HUES64 (cell line): ENCODE data around the gene UBD.

Experiments used
- H3K27ac ChIP-seq: 2 replicates; pipeline ENCODE4 v1.7.0; 2013; ENCODE audit warnings: low read depth, low read length, inconsistent platforms
- H3K27me3 ChIP-seq: 2 replicates; pipeline ENCODE4 v1.6.1; 2013; ENCODE audit warnings: mild to moderate bottlenecking, low read length; ENCODE audit not compliant: insufficient read depth
- H3K36me3 ChIP-seq: 2 replicates; pipeline ENCODE4 v1.6.1; 2013; ENCODE audit warnings: mild to moderate bottlenecking, low read length; ENCODE audit not compliant: insufficient read depth
- H3K4me1 ChIP-seq: 2 replicates; pipeline ENCODE4 v1.6.1; 2013; ENCODE audit warnings: mild to moderate bottlenecking, low read length, moderate library complexity; ENCODE audit not compliant: insufficient read depth
- H3K4me3 ChIP-seq: 2 replicates; pipeline ENCODE4 v1.5.1; 2013; ENCODE audit warnings: mild to moderate bottlenecking, low read length, moderate library complexity
- H3K9ac ChIP-seq: 2 replicates; pipeline ENCODE4 v1.6.1; 2013; ENCODE audit warnings: mild to moderate bottlenecking, low read depth, low read length
- H3K9me3 ChIP-seq: 2 replicates; pipeline ENCODE4 v1.6.1; 2013; ENCODE audit warnings: low read depth, low read length; ENCODE audit not compliant: insufficient read depth
- WGBS: fragments of 150-250, 120-280 bp; methylation state at CpG from one replicate; pipeline ENCODE4 v1.1.7; 2013; ENCODE audit warnings: missing lambda C conversion rate; 5-methylcytosine and 5-hydroxymethylcytosine counted together

Gene UBD

GRCh38 chr6:29521006-29521680 is 38.4 kb downstream of the UBD start:
- Histone ChIP-seq H3K27me3 (no peaks in the 10 kb centered on the region), H3K4me3 (no peak overlapping the region), H3K36me3 (no peaks in the 10 kb centered on the region), H3K9me3 (peaks cover 33% of the 10 kb centered on the region), H3K27ac (no peak overlapping the region), H3K9ac (no peak overlapping the region), H3K4me1 (peaks cover 17% of the 10 kb centered on the region)
- 64% methylated on average over 8 of the region's 8 CpGs for WGBS

GRCh38 chr6:29520232-29520631 is 39.3 kb downstream of the UBD start:
- H3K27me3 ChIP-seq: no peaks in the 10 kb centered on the region
- peaks cover 11% of the 10 kb centered on the region for H3K4me1 ChIP-seq
- no peaks in the 10 kb centered on the region for H3K36me3 ChIP-seq
- no peak overlapping the region for H3K4me3 ChIP-seq
- no peak overlapping the region for H3K9ac ChIP-seq
- peaks cover 33% of the 10 kb centered on the region for H3K9me3 ChIP-seq
- 92% methylated on average over 4 of the region's 4 CpGs for WGBS
- no peak overlapping the region for H3K27ac ChIP-seq

GRCh38 chr6:29519291-29520010 is 40.1 kb downstream of the UBD start:
- Histone ChIP-seq H3K9ac (no peak overlapping the region), H3K27ac (no peak overlapping the region), H3K27me3 (no peaks in the 10 kb centered on the region), H3K4me3 (no peak overlapping the region), H3K36me3 (no peaks in the 10 kb centered on the region), H3K4me1 (peaks cover 3% of the 10 kb centered on the region), H3K9me3 (peaks cover 31% of the 10 kb centered on the region)
- WGBS: 94% methylated on average over 6 of the region's 6 CpGs

GRCh38 chr6:29517728-29518440 is 41.6 kb downstream of the UBD start:
- Histone ChIP-seq H3K27me3 (no peaks in the 10 kb centered on the region), H3K27ac (no peak overlapping the region), H3K4me3 (no peak overlapping the region), H3K9ac (no peak overlapping the region), H3K4me1 (no peaks in the 10 kb centered on the region), H3K9me3 (peaks cover 16% of the 10 kb centered on the region; the same call in 1 of the 2 replicates), H3K36me3 (no peaks in the 10 kb centered on the region)
- 89% methylated on average over 7 of the region's 7 CpGs for WGBS

- Histone ChIP-seq H3K36me3 (no peaks in the 10 kb centered on the region), H3K27me3 (no peaks in the 10 kb centered on the region), H3K9me3 (peaks cover 9% of the 10 kb centered on the region; the same call in 1 of the 2 replicates), H3K27ac (no peak overlapping the region), H3K4me1 (no peaks in the 10 kb centered on the region), H3K4me3 (no peak overlapping the region), H3K9ac (no peak overlapping the region)
- WGBS: 89% methylated on average over 1 of the region's 1 CpG
Observed at GRCh38 chr6:29517245-29517644, 42.3 kb downstream of the UBD start.

- Histone ChIP-seq H3K9ac (no peak overlapping the region), H3K9me3 (0 out of 2 replicates have a peak, but pooled peaks cover 3% of the 10 kb centered on the region), H3K27ac (no peak overlapping the region), H3K4me1 (no peaks in the 10 kb centered on the region), H3K27me3 (no peaks in the 10 kb centered on the region), H3K4me3 (no peak overlapping the region), H3K36me3 (no peaks in the 10 kb centered on the region)
- WGBS: 93% methylated on average over 6 of the region's 6 CpGs
Observed at GRCh38 chr6:29516108-29516507, 43.4 kb downstream of the UBD start.

- H3K36me3 ChIP-seq: no peaks in the 10 kb centered on the region
- no peak overlapping the region for H3K9ac ChIP-seq
- no peak overlapping the region for H3K4me3 ChIP-seq
- no peaks in the 10 kb centered on the region for H3K9me3 ChIP-seq
- no peak overlapping the region for H3K27ac ChIP-seq
- WGBS: 86% methylated on average over 2 of the region's 2 CpGs
- H3K4me1 ChIP-seq: peaks cover 5% of the 10 kb centered on the region
- no peaks in the 10 kb centered on the region for H3K27me3 ChIP-seq
Observed at GRCh38 chr6:29510746-29511300, 48.7 kb downstream of the UBD start.

GRCh38 chr6:29510202-29510601 is 49.3 kb downstream of the UBD start:
- H3K4me1 ChIP-seq: peaks cover 5% of the 10 kb centered on the region
- no peaks in the 10 kb centered on the region for H3K9me3 ChIP-seq
- no peak overlapping the region for H3K9ac ChIP-seq
- no peak overlapping the region for H3K27ac ChIP-seq
- no peak overlapping the region for H3K4me3 ChIP-seq
- 70% methylated on average over 4 of the region's 4 CpGs for WGBS
- no peaks in the 10 kb centered on the region for H3K27me3 ChIP-seq
- H3K36me3 ChIP-seq: no peaks in the 10 kb centered on the region

- no peak overlapping the region for H3K4me3 ChIP-seq
- WGBS: 88% methylated on average over 9 of the region's 9 CpGs
Observed at GRCh38 chr6:29509711-29510110, 49.8 kb downstream of the UBD start.

GRCh38 chr6:29509239-29509638 is 50.3 kb downstream of the UBD start:
- no peaks in the 10 kb centered on the region for H3K27me3 ChIP-seq
- peaks cover 5% of the 10 kb centered on the region for H3K4me1 ChIP-seq
- H3K9ac ChIP-seq: no peak overlapping the region
- no peak overlapping the region for H3K4me3 ChIP-seq
- H3K9me3 ChIP-seq: no peaks in the 10 kb centered on the region
- WGBS: 86% methylated on average over 6 of the region's 6 CpGs
- no peaks in the 10 kb centered on the region for H3K36me3 ChIP-seq
- H3K27ac ChIP-seq: no peak overlapping the region

More at GRCh38 chr6:29509711-29510110, 49.8 kb downstream of the UBD start:
- H3K4me1 ChIP-seq: peaks cover 5% of the 10 kb centered on the region
- H3K36me3 ChIP-seq: no peaks in the 10 kb centered on the region
- H3K9me3 ChIP-seq: no peaks in the 10 kb centered on the region
- H3K27ac ChIP-seq: no peak overlapping the region
- H3K27me3 ChIP-seq: no peaks in the 10 kb centered on the region
- H3K9ac ChIP-seq: no peak overlapping the region

GRCh38 chr6:29507319-29507718 is 52.2 kb downstream of the UBD start:
- Histone ChIP-seq H3K36me3 (no peaks in the 10 kb centered on the region), H3K9ac (no peak overlapping the region), H3K27ac (no peak overlapping the region), H3K4me3 (no peak overlapping the region), H3K4me1 (peaks cover 5% of the 10 kb centered on the region), H3K27me3 (no peaks in the 10 kb centered on the region), H3K9me3 (no peaks in the 10 kb centered on the region)
- 94% methylated on average over 5 of the region's 5 CpGs for WGBS
